ENCODE results near the gene PAPPA. TPM values are rescaled to one million over a fixed set of nuclear protein-coding genes. Genes with fewer than 3 reads are reported as not detected.

PAPPA gene
- total RNA-seq, 4 donors from 2014 or later: 1.0 to 5.0 (median 2.8) TPM

GRCh38 chr9:116198344-116198743 is 44.8 kb downstream of the PAPPA start:
- no peak overlapping the region for H3K27ac ChIP-seq
- H3K4me3 ChIP-seq (replicated peaks in 1 of 3): no peak overlapping the region
- H3K36me3 ChIP-seq: no peaks in the 10 kb centered on the region
- no peak for DNase-seq
- no peak for TF ChIP-seq POLR2A (IDR thresholded peaks at IDR 0.05)
- no peak for TF ChIP-seq CTCF (IDR thresholded peaks at IDR 0.05)
- intact Hi-C loops (cut with DNase I): no loop called here
- H3K27me3 ChIP-seq: no peaks in the 10 kb centered on the region
- 85 to 88% methylated on average over 4 of the region's 4 CpGs for WGBS, 2 donors
- peaks cover 9 to 18% of the 10 kb centered on the region in 2 donors for H3K4me1 ChIP-seq
- no peaks in the 10 kb centered on the region for H3K9me3 ChIP-seq

GRCh38 chr9:116202219-116202912 is 48.8 kb downstream of the PAPPA start:
- intact Hi-C loops (cut with DNase I): no loop called here
- Histone ChIP-seq H3K27ac (peak overlapping the region in 1 of 3 donors; percentile 19), H3K9me3 (no peaks in the 10 kb centered on the region), H3K27me3 (no peaks in the 10 kb centered on the region), H3K36me3 (no peaks in the 10 kb centered on the region), H3K4me3 (replicated peaks in 1 of 3) (no peak overlapping the region), H3K4me1 (peaks cover 9 to 18% of the 10 kb centered on the region in 2 donors)
- no peak for DNase-seq
- 45 to 64% methylated on average over 5 of the region's 5 CpGs for WGBS, 2 donors
- TF ChIP-seq CTCF (IDR thresholded peaks at IDR 0.05) (no peak), POLR2A (IDR thresholded peaks at IDR 0.05) (no peak)

GRCh38 chr9:116204252-116204882 is 50.8 kb downstream of the PAPPA start:
- Histone ChIP-seq H3K36me3 (no peaks in the 10 kb centered on the region), H3K27me3 (no peaks in the 10 kb centered on the region), H3K27ac (no peak overlapping the region), H3K4me3 (replicated peaks in 1 of 3) (no peak overlapping the region), H3K4me1 (peaks cover 9 to 18% of the 10 kb centered on the region in 2 donors), H3K9me3 (no peaks in the 10 kb centered on the region)
- intact Hi-C loops (cut with DNase I): no loop called here
- DNase-seq: no peak
- TF ChIP-seq POLR2A (IDR thresholded peaks at IDR 0.05) (no peak), CTCF (IDR thresholded peaks at IDR 0.05) (no peak)
- 90 to 97% methylated on average over 5 of the region's 5 CpGs for WGBS, 2 donors

GRCh38 chr9:116207371-116208111 is 54.0 kb downstream of the PAPPA start:
- WGBS, 2 donors: 57 to 64% methylated on average over 4 of the region's 4 CpGs
- no peaks in the 10 kb centered on the region for H3K36me3 ChIP-seq
- H3K4me3 ChIP-seq (replicated peaks in 1 of 3): no peak overlapping the region
- peak; percentile 55 to 66 for DNase-seq
- H3K27me3 ChIP-seq: no peaks in the 10 kb centered on the region
- no peaks in the 10 kb centered on the region for H3K9me3 ChIP-seq
- peaks cover 0 to 3% of the 10 kb centered on the region in 2 donors for H3K4me1 ChIP-seq
- TF ChIP-seq POLR2A (IDR thresholded peaks at IDR 0.05) (no peak), CTCF (IDR thresholded peaks at IDR 0.05) (no peak)
- H3K27ac ChIP-seq: no peak overlapping the region
- intact Hi-C loops (cut with DNase I): no loop called here
